Endothelial cell of umbilical vein (primary cell): ENCODE results near the gene VARS1. TPM values are rescaled to one million over a fixed set of nuclear protein-coding genes. Genes with fewer than 3 reads are reported as not detected.

ENCODE experiments used
- BruUV-seq: library from RNA; stranded (reverse); fragments of 400-500 nt; replicated peaks from 2 replicates; lab custom pipeline; 2021; lab: Mats Ljungman, UMichigan
- CTCF ChIA-PET: fragments of 300-600, 350-600 bp; sonication (Branson Sonifier 250); formaldehyde crosslinking; loops from one replicate; lab custom pipeline; 2021; ENCODE audit warnings: antibody characterized with exemption, inconsistent platforms; lab: Charles Lee
- POLR2A ChIA-PET: fragments of 300-600, 350-600 bp; sonication (Branson Sonifier 250); formaldehyde crosslinking; loops from one replicate; lab custom pipeline; 2021; ENCODE audit warnings: antibody characterized with exemption, inconsistent platforms; lab: Charles Lee
- DNase-seq: peaks from one replicate; pipeline ENCODE4 v3.0.0-alpha.2; 2011; ENCODE audit warnings: low read depth, low spot score
- FAIRE-seq: peaks from 2 replicates; lab custom pipeline; 2011; peaks lifted over from hg19 to GRCh38; lab: Jason Lieb, UNC
- H2AFZ ChIP-seq: 2 replicates; pipeline ENCODE4 v1.6.0; 2012; ENCODE audit warnings: low read depth, low read length, control low read depth, inconsistent platforms
- H3K27ac ChIP-seq: 2 replicates; pipeline ENCODE4 v1.5.1; 2011; ENCODE audit warnings: low read depth, mild to moderate bottlenecking, control low read depth, low read length, moderate library complexity; ENCODE audit not compliant: insufficient read depth
- H3K27me3 ChIP-seq, 2 experiments: 2 replicates each; pipeline versions ENCODE4 v1.6.0 to v1.6.1; 2011; ENCODE audit warnings: low read length in 2 of 2, mixed read lengths in 1 of 2; ENCODE audit not compliant: control insufficient read depth in 2 of 2, insufficient read depth in 2 of 2
- H3K36me3 ChIP-seq, 2 experiments: 2 replicates in 1 of 2; 3 replicates in 1 of 2; pipeline ENCODE4 v1.5.1; 2011; ENCODE audit warnings: low read length in 2 of 2, mild to moderate bottlenecking in 1 of 2, moderate library complexity in 1 of 2; ENCODE audit not compliant: control insufficient read depth in 2 of 2, insufficient read depth in 2 of 2; ENCODE audit errors: extremely low read depth in 1 of 2
- H3K4me1 ChIP-seq: 3 replicates; pipeline ENCODE4 v1.5.1; 2011; ENCODE audit warnings: mild to moderate bottlenecking, low read length; ENCODE audit not compliant: control insufficient read depth, insufficient read depth; ENCODE audit errors: extremely low read depth
- H3K4me2 ChIP-seq: 2 replicates; pipeline ENCODE4 v1.6.1; 2011; ENCODE audit warnings: low read length, control low read depth, mixed read lengths; ENCODE audit not compliant: insufficient read depth
- H3K4me3 ChIP-seq, 3 experiments: fragments of 200-600 bp in 1 of 3; sonication (generic), shearing (Covaris generic) in 1 of 3; replicated peaks in 1 of 3; 2 replicates each; pipeline ENCODE4 v1.5.1; 2011 to 2016; ENCODE audit warnings: control low read depth in 3 of 3, low read length in 3 of 3, mild to moderate bottlenecking in 2 of 3, inconsistent platforms in 1 of 3, low read depth in 1 of 3, moderate library complexity in 1 of 3; ENCODE audit not compliant: insufficient read depth in 1 of 3
- H3K79me2 ChIP-seq: 2 replicates; pipeline ENCODE4 v1.6.0; 2012; ENCODE audit warnings: low read length, inconsistent platforms; ENCODE audit not compliant: control insufficient read depth, insufficient read depth
- H3K9ac ChIP-seq: replicated peaks from 2 replicates; pipeline ENCODE3; 2011; ENCODE audit warnings: low read length, control low read depth; ENCODE audit not compliant: insufficient read depth; ENCODE audit errors: extremely low read depth
- H3K9me1 ChIP-seq: replicated peaks from 3 replicates; pipeline ENCODE4 v1.6.0; 2011; ENCODE audit warnings: mild to moderate bottlenecking, low read length; ENCODE audit not compliant: control insufficient read depth, insufficient read depth; ENCODE audit errors: extremely low read depth
- H3K9me3 ChIP-seq: replicated peaks from 2 replicates; pipeline ENCODE4 v1.5.1; 2012; ENCODE audit warnings: low read length, inconsistent platforms; ENCODE audit not compliant: control insufficient read depth, insufficient read depth
- H4K20me1 ChIP-seq: replicated peaks from 2 replicates; pipeline ENCODE3; 2011; ENCODE audit warnings: mild to moderate bottlenecking, low read length; ENCODE audit not compliant: control insufficient read depth, insufficient read depth; ENCODE audit errors: extremely low read depth
- FOS ChIP-seq: IDR thresholded peaks from 2 replicates; pipeline ENCODE4 v1.6.1; 2011; ENCODE audit warnings: mild to moderate bottlenecking, low read length, moderate library complexity, borderline replicate concordance; ENCODE audit not compliant: insufficient read depth
- JUN ChIP-seq: IDR thresholded peaks from 2 replicates; pipeline ENCODE4 v1.6.1; 2011; ENCODE audit warnings: borderline replicate concordance, low read depth; ENCODE audit not compliant: insufficient read length, insufficient read depth
- POLR2A ChIP-seq: IDR thresholded peaks from 2 replicates; pipeline ENCODE4 v1.6.1; 2012; ENCODE audit warnings: low read depth, mild to moderate bottlenecking, control low read depth, low read length
- POLR2AphosphoS5 ChIP-seq: IDR thresholded peaks from 2 replicates; pipeline ENCODE4 v1.6.1; 2012; ENCODE audit warnings: low read depth, mild to moderate bottlenecking, control low read depth, low read length, moderate library complexity; ENCODE audit not compliant: insufficient read depth
- dilution Hi-C: fragments of 300-500 bp; cut with MboI; formaldehyde crosslinking; loops from one replicate; pipeline ENCODE4 v1.15.0; 2019; ENCODE audit warnings: low sequenced_read_pairs; ENCODE audit not compliant: extremely low pct_ligation_motif_present
- intact Hi-C: fragments of 100-400 bp; cut with micrococcal nuclease; formaldehyde crosslinking; loops from one replicate; pipeline ENCODE4 v1.10.0; 2022
- polyA plus RNA-seq, 4 experiments: library from polyadenylated mRNA; depleted of rRNA in 3 of 4; stranded (reverse) in 3 of 4; unstranded in 1 of 4; fragments of >200 nt; gene quantifications; 2 replicates each; pipeline versions ENCODE4 v1.2.1 to v1.2.3, GENCODE V29; 2011 to 2012; ENCODE audit warnings: missing spikeins in 1 of 4
- total RNA-seq: library from RNA; stranded (reverse); gene quantifications from 2 replicates; pipeline ENCODE4 v1.2.3, GENCODE V29; 2021
- TF ChIP-seq, protein P1 (sequence below), 2 donors: IDR thresholded peaks; 1 replicate in 1 of 2; 2 replicates in 1 of 2; pipeline ENCODE4 v1.5.1; 2011; ENCODE audit warnings: low read length in 2 of 2, mild to moderate bottlenecking in 2 of 2, moderate library complexity in 2 of 2, control low read depth in 1 of 2, inconsistent platforms in 1 of 2, low read depth in 1 of 2; ENCODE audit not compliant: insufficient read depth in 1 of 2; ENCODE audit errors: extremely low read depth in 1 of 2

VARS1 gene
- total and polyA plus RNA-seq, 2 donors (not counting 3 experiments of a cell fraction or from before 2014, with no cell fraction given): 37.4 to 121 TPM

DNA sequence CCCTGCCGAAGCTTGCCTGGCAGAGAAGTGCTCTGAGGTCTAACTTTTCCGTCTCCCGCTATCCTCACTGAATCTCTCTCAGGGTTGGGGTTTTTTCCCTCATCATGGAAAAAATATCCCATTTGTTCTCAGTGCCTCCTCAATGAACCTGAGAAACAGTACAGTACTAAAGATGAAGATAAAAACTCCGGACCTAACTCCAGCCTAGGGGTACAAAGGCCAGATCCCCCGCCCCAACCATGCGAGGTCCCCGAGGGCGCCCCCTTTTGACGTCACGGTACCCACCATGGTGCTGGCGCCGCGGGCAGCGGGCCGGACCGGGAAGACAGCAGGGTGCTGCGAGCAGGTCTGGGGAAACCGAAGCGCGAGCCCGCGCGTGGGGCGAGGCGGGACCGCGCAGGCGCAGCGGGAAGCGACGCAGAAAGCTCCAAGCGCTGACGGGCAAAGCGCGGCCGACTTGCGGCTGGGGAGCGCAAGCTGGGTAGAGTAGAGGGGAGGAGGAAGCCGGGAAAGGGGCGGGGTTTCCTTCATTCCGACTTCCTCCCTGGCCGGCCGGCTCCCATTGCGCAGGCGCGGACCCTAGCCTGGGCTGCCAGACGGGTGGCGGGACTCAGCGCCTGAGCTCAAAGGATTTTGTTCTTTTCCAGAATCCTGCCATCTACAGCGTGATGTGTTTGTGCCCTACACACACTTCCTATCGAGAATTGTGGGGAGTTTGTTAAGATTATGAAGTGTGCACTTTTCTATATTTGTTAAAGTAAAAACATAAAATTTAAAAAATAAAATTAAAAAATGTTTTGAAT, 11.1 kb upstream of the VARS1 start, which contains the start of gene LSM2:
Gene LSM2, minus strand, starts transcription at position 497 of the 803 bp plus-strand sequence. Its CDS starts 209 bp downstream, at position 288.
- H4K20me1 ChIP-seq: no peaks in the 10 kb centered on the region
- peak; percentile 98 for DNase-seq
- BruUV-seq: TSS peak; percentile 65
- CTCF ChIA-PET: interaction anchor here (0.7 to 3.1 kb wide), 24 partner anchors 8 to 338 kb away, joined by 3 to 28 read pairs (median 4); partner anchors contain the start of genes ABHD16A, DDAH2, GPANK1 and HSPA1A
- no peaks in the 10 kb centered on the region for H3K27me3 ChIP-seq
- dilution Hi-C loops: no loop called here
- H3K9me1 ChIP-seq: no peaks in the 10 kb centered on the region
- H3K9me3 ChIP-seq: no peaks in the 10 kb centered on the region
- peaks cover 24% of the 10 kb centered on the region for H3K79me2 ChIP-seq
- TF ChIP-seq POLR2AphosphoS5 (peak; percentile 94), POLR2A (peak; percentile 94), FOS (no peak), JUN (no peak)
- TF ChIP-seq, protein P1, sequence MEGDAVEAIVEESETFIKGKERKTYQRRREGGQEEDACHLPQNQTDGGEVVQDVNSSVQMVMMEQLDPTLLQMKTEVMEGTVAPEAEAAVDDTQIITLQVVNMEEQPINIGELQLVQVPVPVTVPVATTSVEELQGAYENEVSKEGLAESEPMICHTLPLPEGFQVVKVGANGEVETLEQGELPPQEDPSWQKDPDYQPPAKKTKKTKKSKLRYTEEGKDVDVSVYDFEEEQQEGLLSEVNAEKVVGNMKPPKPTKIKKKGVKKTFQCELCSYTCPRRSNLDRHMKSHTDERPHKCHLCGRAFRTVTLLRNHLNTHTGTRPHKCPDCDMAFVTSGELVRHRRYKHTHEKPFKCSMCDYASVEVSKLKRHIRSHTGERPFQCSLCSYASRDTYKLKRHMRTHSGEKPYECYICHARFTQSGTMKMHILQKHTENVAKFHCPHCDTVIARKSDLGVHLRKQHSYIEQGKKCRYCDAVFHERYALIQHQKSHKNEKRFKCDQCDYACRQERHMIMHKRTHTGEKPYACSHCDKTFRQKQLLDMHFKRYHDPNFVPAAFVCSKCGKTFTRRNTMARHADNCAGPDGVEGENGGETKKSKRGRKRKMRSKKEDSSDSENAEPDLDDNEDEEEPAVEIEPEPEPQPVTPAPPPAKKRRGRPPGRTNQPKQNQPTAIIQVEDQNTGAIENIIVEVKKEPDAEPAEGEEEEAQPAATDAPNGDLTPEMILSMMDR (IDR thresholded peaks at IDR 0.05; ENCODE audit: extremely low read depth in 1 of 2, insufficient read depth in 1 of 2, low read depth in 1 of 2, low read length in 2 of 2): peak in 1 of 2 donors; percentile 25
- peak within 1 kb of the TSS; percentile 42 for H3K27ac ChIP-seq
- POLR2A ChIA-PET: interaction anchor here (0.6 to 2.4 kb wide), 10 partner anchors 8 to 142 kb away, joined by 3 to 32 read pairs (median 4); partner anchors contain the start of genes GPANK1, HSPA1A, HSPA1B and HSPA1L
- peak within 1 kb of the TSS; percentile 70 for H2AFZ ChIP-seq
- intact Hi-C loops: loop anchor here (1.0 kb wide), 1 partner anchor 10 kb away; no protein-coding TSS in a partner anchor
- FAIRE-seq: peak; percentile 98
- H3K4me1 ChIP-seq: peaks cover 11% of the 10 kb centered on the region
- H3K36me3 ChIP-seq: peaks cover 3% of the 10 kb centered on the region in 2 experiments
- peak within 1 kb of the TSS; percentile 87 for H3K9ac ChIP-seq
- peak within 1 kb of the TSS; percentile 96 for H3K4me2 ChIP-seq
- peak within 1 kb of the TSS; percentile 77 to 88 (median 87) for H3K4me3 ChIP-seq
